T-helper 22 cell (primary cell): ENCODE data around the gene GIMAP8.
A peak's percentile ranks its signal among the peaks of the same experiment; 100 is the strongest.
"Not testable (repeated sequence)": the region's sequence is repeated elsewhere in the genome, so short reads cannot be mapped to it uniquely, and the experiment has no call there.

Source experiments
- DNase-seq: peaks from one replicate; pipeline ENCODE4 v3.0.0-alpha.2; 2020; ENCODE audit warnings: low read depth

The GIMAP8 gene

GRCh38 chr7:150514748-150515222, 64.4 kb downstream of the GIMAP8 start, which contains the start of gene GIMAP7:
Gene GIMAP7 (plus strand): TSS chr7:150514872. CDS start chr7:150519975, 5,103 bp downstream.
- peak; percentile 9 for DNase-seq

GRCh38 chr7:150515248-150516147, 65.1 kb downstream of the GIMAP8 start:
- DNase-seq, result no peak

GRCh38 chr7:150516956-150517745, 66.7 kb downstream of the GIMAP8 start:
- no peak for DNase-seq

GRCh38 chr7:150519310-150519709, 68.9 kb downstream of the GIMAP8 start:
- DNase-seq, result no peak

GRCh38 chr7:150520145-150520544, 69.7 kb downstream of the GIMAP8 start:
- no peak for DNase-seq

- not testable (repeated sequence) for DNase-seq
Observed at GRCh38 chr7:150522931-150523330, 72.5 kb downstream of the GIMAP8 start.

- no peak for DNase-seq
Observed at GRCh38 chr7:150524018-150524417, 73.6 kb downstream of the GIMAP8 start.
